Fibroblast of lung (primary cell): ENCODE measurements around the gene GAB1.

ENCODE experiments used
- EZH2 ChIP-seq: IDR thresholded peaks from 2 replicates; pipeline ENCODE4 v1.5.1; 2012; ENCODE audit warnings: low read length, control low read depth, mild to moderate bottlenecking; ENCODE audit errors: missing control alignments
- TF ChIP-seq, protein P1 (sequence below), 2 donors: IDR thresholded peaks in 1 of 2; conservative IDR thresholded peaks in 1 of 2; 1 replicate in 1 of 2; 2 replicates in 1 of 2; pipeline ENCODE4 v1.5.1; 2011 to 2012; ENCODE audit warnings: low read length in 2 of 2, control low read depth in 1 of 2, inconsistent platforms in 1 of 2, low read depth in 1 of 2, mild to moderate bottlenecking in 1 of 2

GRCh38 chr4:143477487-143477886, 140.8 kb downstream of the GAB1 start:
- TF ChIP-seq, protein P1, sequence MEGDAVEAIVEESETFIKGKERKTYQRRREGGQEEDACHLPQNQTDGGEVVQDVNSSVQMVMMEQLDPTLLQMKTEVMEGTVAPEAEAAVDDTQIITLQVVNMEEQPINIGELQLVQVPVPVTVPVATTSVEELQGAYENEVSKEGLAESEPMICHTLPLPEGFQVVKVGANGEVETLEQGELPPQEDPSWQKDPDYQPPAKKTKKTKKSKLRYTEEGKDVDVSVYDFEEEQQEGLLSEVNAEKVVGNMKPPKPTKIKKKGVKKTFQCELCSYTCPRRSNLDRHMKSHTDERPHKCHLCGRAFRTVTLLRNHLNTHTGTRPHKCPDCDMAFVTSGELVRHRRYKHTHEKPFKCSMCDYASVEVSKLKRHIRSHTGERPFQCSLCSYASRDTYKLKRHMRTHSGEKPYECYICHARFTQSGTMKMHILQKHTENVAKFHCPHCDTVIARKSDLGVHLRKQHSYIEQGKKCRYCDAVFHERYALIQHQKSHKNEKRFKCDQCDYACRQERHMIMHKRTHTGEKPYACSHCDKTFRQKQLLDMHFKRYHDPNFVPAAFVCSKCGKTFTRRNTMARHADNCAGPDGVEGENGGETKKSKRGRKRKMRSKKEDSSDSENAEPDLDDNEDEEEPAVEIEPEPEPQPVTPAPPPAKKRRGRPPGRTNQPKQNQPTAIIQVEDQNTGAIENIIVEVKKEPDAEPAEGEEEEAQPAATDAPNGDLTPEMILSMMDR (conservative IDR thresholded peaks at IDR 0.05 in 1 of 2, IDR thresholded peaks at IDR 0.05 in 1 of 2; ENCODE audit: low read depth in 1 of 2, low read length in 2 of 2) = no peak
- no peak for TF ChIP-seq EZH2
